ENCODE measurements around the gene ADAMTS7.
"Not testable (repeated sequence)": the region's sequence is repeated elsewhere in the genome, so short reads cannot be mapped to it uniquely, and the experiment has no call there.

The ADAMTS7 gene

GRCh38 chr15:78730955-78731354 is 80.3 kb downstream of the ADAMTS7 start:
- H3K4me3 ChIP-seq (ENCODE audit: low read depth, low read length) = no peak overlapping the region
- no peak for TF ChIP-seq CTCF (IDR thresholded peaks at IDR 0.05; ENCODE audit: low read depth, low read length)

- H3K4me3 ChIP-seq (ENCODE audit: low read depth, low read length) = not testable (repeated sequence)
Measured at GRCh38 chr15:78728427-78728826, 82.8 kb downstream of the ADAMTS7 start.

GRCh38 chr15:78727561-78727960 is 83.7 kb downstream of the ADAMTS7 start:
- H3K4me3 ChIP-seq (ENCODE audit: low read depth, low read length) = no peak overlapping the region
- no peak for TF ChIP-seq CTCF (IDR thresholded peaks at IDR 0.05; ENCODE audit: low read depth, low read length)

GRCh38 chr15:78726870-78727551 is 84.3 kb downstream of the ADAMTS7 start:
- TF ChIP-seq CTCF (IDR thresholded peaks at IDR 0.05; ENCODE audit: low read depth, low read length) = no peak

GRCh38 chr15:78719819-78720450 is 91.3 kb downstream of the ADAMTS7 start:
- H3K4me3 ChIP-seq (ENCODE audit: low read depth, low read length) = not testable (repeated sequence)

More at GRCh38 chr15:78726870-78727551, 84.3 kb downstream of the ADAMTS7 start:
- no peak overlapping the region for H3K4me3 ChIP-seq (ENCODE audit: low read depth, low read length)

GRCh38 chr15:78718837-78719236 is 92.4 kb downstream of the ADAMTS7 start:
- no peak overlapping the region for H3K4me3 ChIP-seq (ENCODE audit: low read depth, low read length)
- no peak for TF ChIP-seq CTCF (IDR thresholded peaks at IDR 0.05; ENCODE audit: low read depth, low read length)

GRCh38 chr15:78717956-78718656 is 93.2 kb downstream of the ADAMTS7 start:
- no peak overlapping the region for H3K4me3 ChIP-seq (ENCODE audit: low read depth, low read length)
- no peak for TF ChIP-seq CTCF (IDR thresholded peaks at IDR 0.05; ENCODE audit: low read depth, low read length)

- TF ChIP-seq CTCF (IDR thresholded peaks at IDR 0.05; ENCODE audit: low read depth, low read length) = no peak
- no peak overlapping the region for H3K4me3 ChIP-seq (ENCODE audit: low read depth, low read length)
Measured at GRCh38 chr15:78716651-78717050, 94.6 kb downstream of the ADAMTS7 start.
